Breast epithelium (tissue), 3 donors: Measurements from ENCODE around the gene EHMT1.

Source experiments
- CTCF ChIP-seq, 3 donors: fragments of 450-650 bp; IDR thresholded peaks; one replicate each; pipeline ENCODE4 v1.5.1; 2016 to 2017; ENCODE audit warnings: antibody characterized with exemption in 3 of 3, mild to moderate bottlenecking in 3 of 3, moderate library complexity in 3 of 3
- POLR2A ChIP-seq: fragments of 450-650 bp; IDR thresholded peaks from one replicate; pipeline ENCODE4 v1.6.1; 2016; ENCODE audit warnings: antibody characterized with exemption, mild to moderate bottlenecking, moderate library complexity
- POLR2AphosphoS5 ChIP-seq, 3 donors: sonication (generic); formaldehyde crosslinking; IDR thresholded peaks; one replicate each; pipeline ENCODE4 v1.6.1; 2017; ENCODE audit warnings: antibody characterized with exemption in 3 of 3

DNA sequence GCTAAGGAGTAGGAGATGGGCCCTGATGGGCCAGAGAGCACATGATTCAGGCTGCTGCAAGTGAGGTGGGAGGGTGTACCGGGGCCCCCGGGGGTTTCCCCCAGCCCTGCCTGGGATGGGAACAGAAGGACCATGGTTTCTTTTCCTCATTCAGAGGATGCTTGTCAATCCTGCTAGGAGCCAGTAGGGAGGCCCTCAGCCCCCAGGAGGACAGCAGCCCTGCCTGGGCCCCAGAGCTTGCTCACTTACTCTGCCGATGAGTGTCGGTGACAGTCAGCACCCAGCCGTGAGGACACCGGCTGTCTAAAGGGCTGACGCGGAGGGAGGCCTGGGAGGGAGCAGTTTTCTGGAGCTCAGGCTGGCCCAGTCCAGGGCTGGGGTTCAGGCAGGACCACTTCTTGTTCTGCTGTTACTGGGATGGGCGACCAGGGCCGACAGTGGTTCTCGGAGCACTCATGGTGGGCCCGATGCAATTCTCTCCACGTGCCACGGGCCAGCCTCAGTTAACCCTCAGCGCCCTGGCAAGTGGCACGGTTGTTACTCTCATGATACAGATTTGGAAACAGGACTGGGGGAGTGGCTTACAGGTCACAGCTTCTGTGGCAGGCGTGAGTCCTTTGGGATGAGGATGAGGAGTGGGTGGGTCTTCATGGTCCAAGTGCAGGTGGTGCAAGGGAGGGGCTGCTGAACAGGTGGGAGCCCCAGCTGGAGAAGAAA is 11.5 kb upstream of the EHMT1 start:
- TF ChIP-seq CTCF (IDR thresholded peaks at IDR 0.05) (no peak), POLR2A (no peak), POLR2AphosphoS5 (IDR thresholded peaks at IDR 0.05) (no peak)
